Vagina (tissue), 2 donors: ENCODE measurements around the gene TARS1. TPM values are rescaled to one million over a fixed set of nuclear protein-coding genes. Genes with fewer than 3 reads are reported as not detected.

Source experiments
- DNase-seq, 2 donors: peaks; one replicate each; pipeline ENCODE4 v3.0.0-alpha.2; 2017; ENCODE audit errors: extremely low spot score in 2 of 2
- H3K27ac ChIP-seq: fragments of 200-600 bp; sonication (generic); one replicate; pipeline ENCODE4 v1.5.1; 2019
- H3K27me3 ChIP-seq: fragments of 200-600 bp; sonication (generic); one replicate; pipeline ENCODE4 v1.5.1; 2019
- H3K36me3 ChIP-seq, 2 donors: fragments of 200-600 bp; sonication (generic); one replicate each; pipeline ENCODE4 v1.5.1; 2017 to 2019
- H3K4me1 ChIP-seq: fragments of 200-600 bp; sonication (generic); one replicate; pipeline ENCODE4 v1.5.1; 2019
- H3K4me3 ChIP-seq, 2 donors: fragments of 200-600 bp; sonication (generic); 1 replicate in 1 of 2; 2 replicates in 1 of 2; pipeline ENCODE4 v1.5.1; 2016 to 2019
- H3K9me3 ChIP-seq: fragments of 200-600 bp; sonication (generic); one replicate; pipeline ENCODE4 v1.5.1; 2019
- POLR2A ChIP-seq, 2 donors: fragments of 450-650 bp; IDR thresholded peaks; one replicate each; pipeline ENCODE4 v1.6.1; 2017; ENCODE audit warnings: antibody characterized with exemption in 2 of 2, mild to moderate bottlenecking in 2 of 2, moderate library complexity in 2 of 2
- POLR2AphosphoS5 ChIP-seq, 2 donors: sonication (generic); formaldehyde crosslinking; IDR thresholded peaks; one replicate each; pipeline ENCODE4 v1.9.0; 2017; ENCODE audit warnings: antibody characterized with exemption in 2 of 2, mild to moderate bottlenecking in 2 of 2, low read depth in 1 of 2; ENCODE audit not compliant: insufficient read depth in 1 of 2
- intact Hi-C: fragments of 100-400 bp; cut with DNase I; formaldehyde crosslinking; loops from one replicate; pipeline ENCODE4 v1.15.1; 2023
- total RNA-seq: library from RNA; depleted of rRNA; stranded (reverse); fragments of >200 nt; gene quantifications from one replicate; pipeline ENCODE4 v1.2.3, GENCODE V29; 2016
- TF ChIP-seq, protein P1 (sequence below), 3 experiments: fragments of 450-650 bp in 2 of 3; fragments of 200-600 bp in 1 of 3; sonication (generic) in 1 of 3; IDR thresholded peaks; one replicate each; pipeline ENCODE4 v1.5.1; 2017 to 2019; ENCODE audit warnings: antibody characterized with exemption in 3 of 3, mild to moderate bottlenecking in 2 of 3, moderate library complexity in 2 of 3

TARS1 gene
- total RNA-seq, 1 donor from 2014 or later = 44.4 TPM

GRCh38 chr5:33472805-33473409 lies 32.1 kb downstream of the TARS1 start:
- TF ChIP-seq POLR2A (IDR thresholded peaks at IDR 0.05) (no peak), POLR2AphosphoS5 (IDR thresholded peaks at IDR 0.05; ENCODE audit: insufficient read depth in 1 of 2, low read depth in 1 of 2) (no peak)
- TF ChIP-seq, protein P1, sequence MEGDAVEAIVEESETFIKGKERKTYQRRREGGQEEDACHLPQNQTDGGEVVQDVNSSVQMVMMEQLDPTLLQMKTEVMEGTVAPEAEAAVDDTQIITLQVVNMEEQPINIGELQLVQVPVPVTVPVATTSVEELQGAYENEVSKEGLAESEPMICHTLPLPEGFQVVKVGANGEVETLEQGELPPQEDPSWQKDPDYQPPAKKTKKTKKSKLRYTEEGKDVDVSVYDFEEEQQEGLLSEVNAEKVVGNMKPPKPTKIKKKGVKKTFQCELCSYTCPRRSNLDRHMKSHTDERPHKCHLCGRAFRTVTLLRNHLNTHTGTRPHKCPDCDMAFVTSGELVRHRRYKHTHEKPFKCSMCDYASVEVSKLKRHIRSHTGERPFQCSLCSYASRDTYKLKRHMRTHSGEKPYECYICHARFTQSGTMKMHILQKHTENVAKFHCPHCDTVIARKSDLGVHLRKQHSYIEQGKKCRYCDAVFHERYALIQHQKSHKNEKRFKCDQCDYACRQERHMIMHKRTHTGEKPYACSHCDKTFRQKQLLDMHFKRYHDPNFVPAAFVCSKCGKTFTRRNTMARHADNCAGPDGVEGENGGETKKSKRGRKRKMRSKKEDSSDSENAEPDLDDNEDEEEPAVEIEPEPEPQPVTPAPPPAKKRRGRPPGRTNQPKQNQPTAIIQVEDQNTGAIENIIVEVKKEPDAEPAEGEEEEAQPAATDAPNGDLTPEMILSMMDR (IDR thresholded peaks at IDR 0.05) = no peak
- H3K4me1 ChIP-seq = no peaks in the 10 kb centered on the region
- no peak for DNase-seq
- no peak overlapping the region for H3K4me3 ChIP-seq
- H3K27me3 ChIP-seq = no peaks in the 10 kb centered on the region
- H3K9me3 ChIP-seq = no peaks in the 10 kb centered on the region
- peaks cover 0 to 22% of the 10 kb centered on the region in 2 donors for H3K36me3 ChIP-seq
- H3K27ac ChIP-seq = no peak overlapping the region
- intact Hi-C loops = no loop called here

- Histone ChIP-seq H3K36me3 (peaks cover 0 to 11% of the 10 kb centered on the region in 2 donors), H3K9me3 (no peaks in the 10 kb centered on the region), H3K4me3 (no peak overlapping the region), H3K27me3 (no peaks in the 10 kb centered on the region), H3K27ac (no peak overlapping the region), H3K4me1 (no peaks in the 10 kb centered on the region)
- TF ChIP-seq POLR2A (IDR thresholded peaks at IDR 0.05) (no peak), POLR2AphosphoS5 (IDR thresholded peaks at IDR 0.05; ENCODE audit: insufficient read depth in 1 of 2, low read depth in 1 of 2) (no peak)
- TF ChIP-seq, protein P1 (IDR thresholded peaks at IDR 0.05) = no peak
- DNase-seq = no peak
- intact Hi-C loops = no loop called here
Observed at GRCh38 chr5:33474004-33474403, 33.2 kb downstream of the TARS1 start.

DNA sequence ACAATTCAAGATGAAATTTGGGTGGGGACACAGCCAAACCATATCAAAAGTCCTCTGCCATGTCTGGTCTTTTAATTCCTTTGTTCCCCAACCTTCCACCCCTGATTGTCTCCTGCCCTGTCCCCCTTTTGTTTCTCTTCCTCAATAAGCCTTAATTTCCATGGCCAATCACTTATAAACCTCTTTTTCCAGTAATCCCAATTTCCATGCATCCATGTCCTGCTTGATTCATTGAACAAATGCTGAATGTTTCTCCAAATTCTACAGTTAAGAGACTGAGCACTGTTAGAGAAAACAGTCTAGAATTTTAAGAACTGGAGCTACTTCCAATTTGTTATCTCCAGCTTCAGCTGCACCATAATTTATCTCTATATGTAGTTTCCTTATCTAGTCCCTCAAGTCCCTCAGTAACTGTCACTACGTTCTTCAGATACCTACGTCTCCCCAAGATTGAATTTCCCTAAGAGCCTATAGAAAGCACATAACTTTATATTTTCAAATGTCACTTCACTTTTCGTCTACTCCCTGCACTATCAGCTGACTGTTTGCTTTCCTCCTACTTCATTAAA lies 34.2 kb downstream of the TARS1 start:
- peaks cover 0 to 8% of the 10 kb centered on the region in 2 donors for H3K36me3 ChIP-seq

DNA sequence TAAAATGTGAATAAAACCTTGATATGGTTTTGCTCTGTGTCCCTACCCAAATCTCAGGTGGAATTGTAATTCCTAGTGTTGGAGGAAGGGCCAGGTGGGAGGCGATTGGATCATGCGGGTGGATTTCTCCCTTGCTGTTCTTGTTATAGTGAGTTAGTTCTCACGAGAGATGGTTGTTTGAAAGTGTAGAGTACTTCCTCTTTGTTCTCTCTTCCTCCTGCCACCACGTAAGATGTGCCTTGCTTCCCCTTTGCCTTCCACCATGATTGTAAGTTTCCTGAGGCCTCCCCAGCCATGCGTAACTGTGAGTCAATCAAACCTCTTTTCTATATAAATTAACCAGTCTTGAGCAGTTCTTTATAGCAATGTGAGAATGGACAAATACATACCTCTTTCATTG lies 34.9 kb downstream of the TARS1 start:
- H3K4me1 ChIP-seq = no peaks in the 10 kb centered on the region
- H3K9me3 ChIP-seq = no peaks in the 10 kb centered on the region
- intact Hi-C loops = no loop called here
- no peak for DNase-seq
- TF ChIP-seq POLR2A (IDR thresholded peaks at IDR 0.05) (no peak), POLR2AphosphoS5 (IDR thresholded peaks at IDR 0.05; ENCODE audit: insufficient read depth in 1 of 2, low read depth in 1 of 2) (no peak)
- TF ChIP-seq, protein P1 (IDR thresholded peaks at IDR 0.05) = no peak
- no peak overlapping the region for H3K27ac ChIP-seq
- no peaks in the 10 kb centered on the region for H3K27me3 ChIP-seq
- H3K4me3 ChIP-seq = no peak overlapping the region
- peaks cover 0 to 8% of the 10 kb centered on the region in 2 donors for H3K36me3 ChIP-seq

More for the DNA sequence above, 34.2 kb downstream of the TARS1 start:
- H3K4me3 ChIP-seq = no peak overlapping the region
- intact Hi-C loops = no loop called here
- H3K27me3 ChIP-seq = no peaks in the 10 kb centered on the region
- H3K9me3 ChIP-seq = no peaks in the 10 kb centered on the region
- H3K4me1 ChIP-seq = no peaks in the 10 kb centered on the region
- H3K27ac ChIP-seq = no peak overlapping the region
- TF ChIP-seq POLR2A (IDR thresholded peaks at IDR 0.05) (no peak), POLR2AphosphoS5 (IDR thresholded peaks at IDR 0.05; ENCODE audit: insufficient read depth in 1 of 2, low read depth in 1 of 2) (no peak)
- TF ChIP-seq, protein P1 (IDR thresholded peaks at IDR 0.05) = no peak
- no peak for DNase-seq

GRCh38 chr5:33476992-33477391 lies 36.2 kb downstream of the TARS1 start:
- Histone ChIP-seq H3K4me3 (no peak overlapping the region), H3K4me1 (no peaks in the 10 kb centered on the region), H3K36me3 (peaks cover 0 to 8% of the 10 kb centered on the region in 2 donors), H3K27ac (no peak overlapping the region), H3K27me3 (no peaks in the 10 kb centered on the region), H3K9me3 (no peaks in the 10 kb centered on the region)
- DNase-seq = no peak
- TF ChIP-seq POLR2AphosphoS5 (IDR thresholded peaks at IDR 0.05; ENCODE audit: insufficient read depth in 1 of 2, low read depth in 1 of 2) = no peak
- intact Hi-C loops = no loop called here
